Left lung (tissue), 10 donors: ENCODE measurements around the gene TTC39C. TPM values are rescaled to one million over a fixed set of nuclear protein-coding genes. Genes with fewer than 3 reads are reported as not detected.

ENCODE experiments used
- ATAC-seq: fragments of 200-7000 bp; cut with Tn5 transposase; one replicate; pipeline ENCODE4 v1.9.1; 2020; ENCODE audit warnings: moderate library complexity
- DNase-seq, 4 donors: peaks; one replicate each; pipeline ENCODE4 v3.0.0-alpha.2; 2013 to 2020
- H3K27ac ChIP-seq, 2 donors: fragments of 200-600 bp; sonication (generic) in 1 of 2; one replicate each; pipeline versions ENCODE4 v1.5.0 to v1.8.0; 2020 to 2021
- H3K27me3 ChIP-seq, 2 donors: fragments of 200-600 bp; sonication (generic) in 1 of 2; one replicate each; pipeline versions ENCODE4 v1.5.0 to v1.8.0; 2020 to 2021
- H3K36me3 ChIP-seq, 2 donors: fragments of 200-600 bp; sonication (generic) in 1 of 2; one replicate each; pipeline versions ENCODE4 v1.5.0 to v1.8.0; 2020 to 2021
- H3K4me1 ChIP-seq, 2 donors: fragments of 200-600 bp; one replicate each; pipeline ENCODE4 v1.8.0; 2021
- H3K4me3 ChIP-seq, 2 donors: fragments of 200-600 bp; sonication (generic) in 1 of 2; one replicate each; pipeline versions ENCODE4 v1.5.0 to v1.8.0; 2020 to 2021; ENCODE audit warnings: mild to moderate bottlenecking in 1 of 2
- H3K9me3 ChIP-seq, 2 donors: fragments of 200-600 bp; sonication (generic) in 1 of 2; one replicate each; pipeline versions ENCODE4 v1.5.0 to v1.8.0; 2020 to 2021
- CTCF ChIP-seq, 2 donors: fragments of 200-600 bp; sonication (generic) in 1 of 2; IDR thresholded peaks; one replicate each; pipeline versions ENCODE4 v1.5.0 to v1.8.0; 2021; ENCODE audit warnings: antibody characterized with exemption in 2 of 2
- intact Hi-C, 2 donors: fragments of 100-400 bp; cut with DNase I; formaldehyde crosslinking; loops; one replicate each; pipeline versions ENCODE4 v1.11.2 to v1.14.2; 2022
- polyA plus RNA-seq, 6 donors: library from polyadenylated mRNA; unstranded; fragments of 120-200 nt; gene quantifications; one replicate each; pipeline ENCODE4 v1.2.1, GENCODE V29; 2013; ENCODE audit not compliant: insufficient read length in 6 of 6
- total RNA-seq, 2 donors: library from RNA; stranded (reverse); fragmentation: NEBNext Ultra II Directional; extraction: Animal tissue kit (Norgen Biotek cat#: 25700); gene quantifications; one replicate each; pipeline ENCODE4 v1.2.1, GENCODE V29; 2021
- donor health status: DM: no; HTN: yes; CAD: no.
- donor health status: DM: no; HTN: no; CAD: no.

TTC39C gene
- total and polyA plus RNA-seq, 8 donors: 12.0 to 19.3 (median 15.1) TPM

GRCh38 chr18:24060644-24061043 is 46.1 kb downstream of the TTC39C start:
- H3K4me3 ChIP-seq: no peak overlapping the region
- no peaks in the 10 kb centered on the region for H3K9me3 ChIP-seq
- no peak overlapping the region for H3K27ac ChIP-seq
- intact Hi-C loops: no loop called here
- no peak for TF ChIP-seq CTCF (IDR thresholded peaks at IDR 0.05)
- H3K4me1 ChIP-seq: peaks cover 0 to 11% of the 10 kb centered on the region in 2 donors
- DNase-seq (peak in 1 of 4 donors; percentile 50), ATAC-seq (no peak)
- H3K36me3 ChIP-seq: no peaks in the 10 kb centered on the region
- no peaks in the 10 kb centered on the region for H3K27me3 ChIP-seq

- Histone ChIP-seq H3K36me3 (peaks cover 0 to 16% of the 10 kb centered on the region in 2 donors), H3K27me3 (no peaks in the 10 kb centered on the region), H3K27ac (no peak overlapping the region), H3K9me3 (no peaks in the 10 kb centered on the region), H3K4me3 (no peak overlapping the region), H3K4me1 (peaks cover 0 to 17% of the 10 kb centered on the region in 2 donors)
- DNase-seq (no peak), ATAC-seq (no peak)
- intact Hi-C loops: no loop called here
- TF ChIP-seq CTCF (IDR thresholded peaks at IDR 0.05): no peak
Measured at GRCh38 chr18:24063121-24063731, 48.7 kb downstream of the TTC39C start.

- DNase-seq (no peak), ATAC-seq (no peak)
- no peak for TF ChIP-seq CTCF (IDR thresholded peaks at IDR 0.05)
- H3K9me3 ChIP-seq: no peaks in the 10 kb centered on the region
- peaks cover 0 to 16% of the 10 kb centered on the region in 2 donors for H3K36me3 ChIP-seq
- H3K27me3 ChIP-seq: no peaks in the 10 kb centered on the region
- intact Hi-C loops: no loop called here
- H3K4me3 ChIP-seq: no peak overlapping the region
- no peak overlapping the region for H3K27ac ChIP-seq
- H3K4me1 ChIP-seq: peaks cover 0 to 17% of the 10 kb centered on the region in 2 donors
Measured at GRCh38 chr18:24064391-24065100, 50.0 kb downstream of the TTC39C start.

- no peaks in the 10 kb centered on the region for H3K27me3 ChIP-seq
- no peak for TF ChIP-seq CTCF (IDR thresholded peaks at IDR 0.05)
- no peak for ATAC-seq
- peaks cover 0 to 21% of the 10 kb centered on the region in 2 donors for H3K36me3 ChIP-seq
- no peak for DNase-seq
- H3K4me1 ChIP-seq: peaks cover 0 to 14% of the 10 kb centered on the region in 2 donors
- H3K9me3 ChIP-seq: no peaks in the 10 kb centered on the region
- intact Hi-C loops: no loop called here
- H3K27ac ChIP-seq: no peak overlapping the region
- no peak overlapping the region for H3K4me3 ChIP-seq
Measured at GRCh38 chr18:24065906-24066305, 51.4 kb downstream of the TTC39C start.

- Histone ChIP-seq H3K27me3 (no peaks in the 10 kb centered on the region), H3K27ac (no peak overlapping the region), H3K4me3 (no peak overlapping the region), H3K4me1 (peaks cover 0 to 6% of the 10 kb centered on the region in 2 donors), H3K36me3 (peaks cover 0 to 31% of the 10 kb centered on the region in 2 donors), H3K9me3 (no peaks in the 10 kb centered on the region)
- ATAC-seq: no peak
- intact Hi-C loops: no loop called here
- DNase-seq: no peak
- no peak for TF ChIP-seq CTCF (IDR thresholded peaks at IDR 0.05)
Measured at GRCh38 chr18:24068945-24069693, 54.6 kb downstream of the TTC39C start.
